Measurements from ENCODE around the gene CDC34. TPM values are rescaled to one million over a fixed set of nuclear protein-coding genes. Genes with fewer than 3 reads are reported as not detected.

Gene CDC34
- total RNA-seq, 1 experiment from 2014 or later, result 80.5 TPM

- H3K4me3 ChIP-seq (ENCODE audit: low read depth in 2 of 2, low read length in 2 of 2), result no peak within 1 kb of the TSS
These were observed 35.4 kb upstream of the CDC34 start, which contains the start of gene MADCAM1 for GRCh38 chr19:496112-496665. MADCAM1 (plus strand) TSS chr19:496486; CDS start chr19:496500, 14 bp downstream.

GRCh38 chr19:496986-497385 lies 34.6 kb upstream of the CDC34 start:
- H3K4me3 ChIP-seq (ENCODE audit: low read depth in 2 of 2, low read length in 2 of 2), result no peak overlapping the region
- peaks cover 6% of the 10 kb centered on the region for H3K4me1 ChIP-seq (ENCODE audit: control insufficient read depth, insufficient read depth, low read length)
- in situ Hi-C loops (cut with HindIII; ENCODE audit: low pct_unique_long_range_greater_than_20kb, low sequenced_read_pairs) (no loop called here), intact Hi-C loops (cut with micrococcal nuclease; ENCODE audit: unreplicated experiment) (no loop called here)
- POLR2A ChIA-PET, result no interaction called here
- no peak for ATAC-seq
- no peaks in the 10 kb centered on the region for H3K36me3 ChIP-seq (ENCODE audit: control insufficient read depth, insufficient read depth, low read length)
- H3K9me3 ChIP-seq (ENCODE audit: control insufficient read depth, insufficient read depth, low read depth, low read length), result no peaks in the 10 kb centered on the region
- DNase-seq (ENCODE audit: low read depth, low spot score), result no peak
- BruUV-seq (replicated peaks), result no TSS peak
- no peaks in the 10 kb centered on the region for H3K27me3 ChIP-seq (ENCODE audit: control insufficient read depth, insufficient read depth, low read length)
- TF ChIP-seq CTCF (IDR thresholded peaks at IDR 0.05) (no peak), REST (IDR thresholded peaks at IDR 0.05; ENCODE audit: insufficient read depth in 1 of 2, low read depth in 2 of 2, low read length in 1 of 2) (no peak), SIN3A (IDR thresholded peaks at IDR 0.05; ENCODE audit: borderline replicate concordance, insufficient read depth, low read depth, low read length) (no peak), TCF7L2 (IDR thresholded peaks at IDR 0.05; ENCODE audit: low read depth, low read length) (no peak), POLR2AphosphoS5 (IDR thresholded peaks at IDR 0.05; ENCODE audit: low read depth, low read length) (no peak)
- no peak overlapping the region for H3K27ac ChIP-seq (ENCODE audit: low read length)
- CTCF ChIA-PET, result no interaction called here

More at GRCh38 chr19:496112-496665, 35.4 kb upstream of the CDC34 start, which contains the start of gene MADCAM1:
- Histone ChIP-seq H3K9me3 (ENCODE audit: control insufficient read depth, insufficient read depth, low read depth, low read length) (no peaks in the 10 kb centered on the region), H3K27me3 (ENCODE audit: control insufficient read depth, insufficient read depth, low read length) (no peaks in the 10 kb centered on the region), H3K27ac (ENCODE audit: low read length) (no peak within 1 kb of the TSS), H3K4me1 (ENCODE audit: control insufficient read depth, insufficient read depth, low read length) (peaks cover 6% of the 10 kb centered on the region), H3K36me3 (ENCODE audit: control insufficient read depth, insufficient read depth, low read length) (no peaks in the 10 kb centered on the region)
- intact Hi-C loops (cut with micrococcal nuclease; ENCODE audit: unreplicated experiment), result no loop called here
- TF ChIP-seq SIN3A (IDR thresholded peaks at IDR 0.05; ENCODE audit: borderline replicate concordance, insufficient read depth, low read depth, low read length) (no peak), CTCF (IDR thresholded peaks at IDR 0.05) (no peak), REST (IDR thresholded peaks at IDR 0.05; ENCODE audit: insufficient read depth in 1 of 2, low read depth in 2 of 2, low read length in 1 of 2) (no peak), TCF7L2 (IDR thresholded peaks at IDR 0.05; ENCODE audit: low read depth, low read length) (no peak), POLR2AphosphoS5 (IDR thresholded peaks at IDR 0.05; ENCODE audit: low read depth, low read length) (no peak)
- ChIA-PET POLR2A (no interaction called here), CTCF (interaction anchor here (1.2 kb wide), 1 partner anchor 10 kb away, joined by 6 read pairs; no protein-coding TSS in a partner anchor)
- BruUV-seq (replicated peaks), result no TSS peak
- DNase-seq (ENCODE audit: low read depth, low spot score) (no peak), ATAC-seq (no peak)
- in situ Hi-C loops (cut with HindIII; ENCODE audit: low pct_unique_long_range_greater_than_20kb, low sequenced_read_pairs), result no loop called here
